ENCODE results near the gene ITGA7.

DNA sequence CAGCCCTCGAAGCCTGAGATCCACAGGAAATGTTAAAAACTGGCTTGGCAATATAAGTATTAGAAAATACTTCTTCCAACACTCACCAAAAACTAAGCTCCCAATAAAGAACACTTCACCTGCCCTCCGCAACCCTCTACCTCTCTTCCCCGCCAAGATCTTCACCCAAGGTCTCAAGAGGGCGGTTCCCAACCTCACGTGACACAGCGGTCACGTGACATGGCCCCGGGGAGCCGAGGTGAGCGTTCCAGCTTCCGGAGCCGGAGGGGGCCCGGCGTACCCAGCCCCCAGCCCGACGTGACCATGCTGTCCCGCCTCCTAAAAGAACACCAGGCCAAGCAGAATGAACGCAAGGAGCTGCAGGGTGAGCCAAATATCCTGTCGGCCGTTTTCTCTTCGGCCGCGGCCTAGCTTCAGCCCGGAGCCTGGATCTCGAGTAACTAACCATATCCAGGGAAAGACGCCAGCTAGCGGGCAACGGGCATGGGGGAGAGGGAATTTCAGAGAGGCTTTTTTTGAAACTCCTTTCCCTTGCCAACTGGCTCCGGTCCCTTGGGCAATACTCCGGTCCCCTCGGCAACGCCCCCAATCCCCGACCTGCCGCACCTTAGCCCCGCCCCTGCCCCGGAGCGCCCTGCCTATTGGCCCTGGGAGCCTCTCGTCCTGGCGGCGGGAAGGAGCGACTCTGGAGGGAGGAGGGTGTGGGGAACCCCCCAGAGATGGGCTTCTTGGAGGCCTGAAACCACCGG, 8.3 kb upstream of the ITGA7 start, which contains the start of gene BLOC1S1:
- TF ChIP-seq, protein P1, sequence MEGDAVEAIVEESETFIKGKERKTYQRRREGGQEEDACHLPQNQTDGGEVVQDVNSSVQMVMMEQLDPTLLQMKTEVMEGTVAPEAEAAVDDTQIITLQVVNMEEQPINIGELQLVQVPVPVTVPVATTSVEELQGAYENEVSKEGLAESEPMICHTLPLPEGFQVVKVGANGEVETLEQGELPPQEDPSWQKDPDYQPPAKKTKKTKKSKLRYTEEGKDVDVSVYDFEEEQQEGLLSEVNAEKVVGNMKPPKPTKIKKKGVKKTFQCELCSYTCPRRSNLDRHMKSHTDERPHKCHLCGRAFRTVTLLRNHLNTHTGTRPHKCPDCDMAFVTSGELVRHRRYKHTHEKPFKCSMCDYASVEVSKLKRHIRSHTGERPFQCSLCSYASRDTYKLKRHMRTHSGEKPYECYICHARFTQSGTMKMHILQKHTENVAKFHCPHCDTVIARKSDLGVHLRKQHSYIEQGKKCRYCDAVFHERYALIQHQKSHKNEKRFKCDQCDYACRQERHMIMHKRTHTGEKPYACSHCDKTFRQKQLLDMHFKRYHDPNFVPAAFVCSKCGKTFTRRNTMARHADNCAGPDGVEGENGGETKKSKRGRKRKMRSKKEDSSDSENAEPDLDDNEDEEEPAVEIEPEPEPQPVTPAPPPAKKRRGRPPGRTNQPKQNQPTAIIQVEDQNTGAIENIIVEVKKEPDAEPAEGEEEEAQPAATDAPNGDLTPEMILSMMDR (IDR thresholded peaks at IDR 0.05), result no peak
- TF ChIP-seq POLR2AphosphoS5 (IDR thresholded peaks at IDR 0.05; ENCODE audit: low read depth, low read length) (no peak; the same call in 1 of the 2 replicates), SIN3A (IDR thresholded peaks at IDR 0.05; ENCODE audit: borderline replicate concordance, insufficient read depth, low read depth, low read length) (peak; percentile 91; the same call in 1 of the 2 replicates)

All from Panc1 (cell line).